ENCODE results near the gene TUBB. TPM values are rescaled to one million over a fixed set of nuclear protein-coding genes. Genes with fewer than 3 reads are reported as not detected.

The TUBB gene
- total and polyA plus RNA-seq, 9 of the 15 experiments (the other 6 are each of a cell fraction or from before 2014, with no cell fraction given), result 971 to 2,870 (median 1,478) TPM

DNA sequence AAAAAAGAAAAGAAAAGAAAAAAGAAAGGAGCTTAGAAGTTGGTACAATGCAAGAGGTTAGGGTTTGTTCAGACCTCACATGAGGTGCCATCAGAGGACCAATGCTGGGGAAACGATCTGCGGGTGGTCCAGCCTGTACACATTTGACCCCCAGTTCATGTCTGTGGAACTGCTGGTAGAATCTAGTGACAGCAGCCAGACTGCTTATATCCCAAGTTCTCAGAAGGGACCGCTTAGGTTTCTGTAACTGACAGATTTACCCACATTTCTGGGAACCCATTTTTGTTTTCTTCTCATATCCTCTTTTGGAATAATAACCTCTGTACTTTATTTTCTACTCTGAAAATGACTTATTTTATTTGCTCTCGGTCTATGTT lies 38.4 kb upstream of the TUBB start (continued):
- TF ChIP-seq CC2D1A (IDR thresholded peaks at IDR 0.05) (peak; percentile 87; the same call in 1 of the 2 replicates), EZH2 (IDR thresholded peaks at IDR 0.05; ENCODE audit: borderline replicate concordance, low read depth, low read length) (no peak), XRCC5 (IDR thresholded peaks at IDR 0.05; ENCODE audit: low read depth, low read length) (no peak), KAT7 (CRISPR knock-in tag; IDR thresholded peaks at IDR 0.05; ENCODE audit: borderline replicate concordance) (no peak), RBM17 (IDR thresholded peaks at IDR 0.05; ENCODE audit: borderline replicate concordance, low read depth, low read length) (no peak)
- TF ChIP-seq, protein P1, sequence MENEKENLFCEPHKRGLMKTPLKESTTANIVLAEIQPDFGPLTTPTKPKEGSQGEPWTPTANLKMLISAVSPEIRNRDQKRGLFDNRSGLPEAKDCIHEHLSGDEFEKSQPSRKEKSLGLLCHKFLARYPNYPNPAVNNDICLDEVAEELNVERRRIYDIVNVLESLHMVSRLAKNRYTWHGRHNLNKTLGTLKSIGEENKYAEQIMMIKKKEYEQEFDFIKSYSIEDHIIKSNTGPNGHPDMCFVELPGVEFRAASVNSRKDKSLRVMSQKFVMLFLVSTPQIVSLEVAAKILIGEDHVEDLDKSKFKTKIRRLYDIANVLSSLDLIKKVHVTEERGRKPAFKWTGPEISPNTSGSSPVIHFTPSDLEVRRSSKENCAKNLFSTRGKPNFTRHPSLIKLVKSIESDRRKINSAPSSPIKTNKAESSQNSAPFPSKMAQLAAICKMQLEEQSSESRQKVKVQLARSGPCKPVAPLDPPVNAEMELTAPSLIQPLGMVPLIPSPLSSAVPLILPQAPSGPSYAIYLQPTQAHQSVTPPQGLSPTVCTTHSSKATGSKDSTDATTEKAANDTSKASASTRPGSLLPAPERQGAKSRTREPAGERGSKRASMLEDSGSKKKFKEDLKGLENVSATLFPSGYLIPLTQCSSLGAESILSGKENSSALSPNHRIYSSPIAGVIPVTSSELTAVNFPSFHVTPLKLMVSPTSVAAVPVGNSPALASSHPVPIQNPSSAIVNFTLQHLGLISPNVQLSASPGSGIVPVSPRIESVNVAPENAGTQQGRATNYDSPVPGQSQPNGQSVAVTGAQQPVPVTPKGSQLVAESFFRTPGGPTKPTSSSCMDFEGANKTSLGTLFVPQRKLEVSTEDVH (IDR thresholded peaks at IDR 0.05; ENCODE audit: low read depth, partially characterized antibody), result peak; percentile 7
- TF ChIP-seq, protein P2, sequence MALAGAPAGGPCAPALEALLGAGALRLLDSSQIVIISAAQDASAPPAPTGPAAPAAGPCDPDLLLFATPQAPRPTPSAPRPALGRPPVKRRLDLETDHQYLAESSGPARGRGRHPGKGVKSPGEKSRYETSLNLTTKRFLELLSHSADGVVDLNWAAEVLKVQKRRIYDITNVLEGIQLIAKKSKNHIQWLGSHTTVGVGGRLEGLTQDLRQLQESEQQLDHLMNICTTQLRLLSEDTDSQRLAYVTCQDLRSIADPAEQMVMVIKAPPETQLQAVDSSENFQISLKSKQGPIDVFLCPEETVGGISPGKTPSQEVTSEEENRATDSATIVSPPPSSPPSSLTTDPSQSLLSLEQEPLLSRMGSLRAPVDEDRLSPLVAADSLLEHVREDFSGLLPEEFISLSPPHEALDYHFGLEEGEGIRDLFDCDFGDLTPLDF (CRISPR knock-in tag; IDR thresholded peaks at IDR 0.05), result no peak
- TF ChIP-seq, protein P3, sequence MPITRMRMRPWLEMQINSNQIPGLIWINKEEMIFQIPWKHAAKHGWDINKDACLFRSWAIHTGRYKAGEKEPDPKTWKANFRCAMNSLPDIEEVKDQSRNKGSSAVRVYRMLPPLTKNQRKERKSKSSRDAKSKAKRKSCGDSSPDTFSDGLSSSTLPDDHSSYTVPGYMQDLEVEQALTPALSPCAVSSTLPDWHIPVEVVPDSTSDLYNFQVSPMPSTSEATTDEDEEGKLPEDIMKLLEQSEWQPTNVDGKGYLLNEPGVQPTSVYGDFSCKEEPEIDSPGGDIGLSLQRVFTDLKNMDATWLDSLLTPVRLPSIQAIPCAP (CRISPR knock-in tag; IDR thresholded peaks at IDR 0.05; ENCODE audit: borderline replicate concordance), result no peak

All from K562 (cell line).